ENCODE measurements around the gene GBP6.
A peak's percentile ranks its signal among the peaks of the same experiment; 100 is the strongest.
"Not testable (repeated sequence)": the region's sequence is repeated elsewhere in the genome, so short reads cannot be mapped to it uniquely, and the experiment has no call there.

GBP6 gene

GRCh38 chr1:89391686-89392085 is 27.8 kb downstream of the GBP6 start:
- no peaks in the 10 kb centered on the region for H3K4me1 Mint-ChIP-seq (ENCODE audit: low read depth)
- H3K27me3 Mint-ChIP-seq, result no peaks in the 10 kb centered on the region
- H3K36me3 Mint-ChIP-seq (ENCODE audit: low read depth), result no peaks in the 10 kb centered on the region
- no peak overlapping the region for H3K27ac Mint-ChIP-seq
- intact Hi-C loops (cut with micrococcal nuclease), result no loop called here
- peaks cover 17% of the 10 kb centered on the region for H3K9me3 Mint-ChIP-seq
- H3K4me3 Mint-ChIP-seq, result no peak overlapping the region

DNA sequence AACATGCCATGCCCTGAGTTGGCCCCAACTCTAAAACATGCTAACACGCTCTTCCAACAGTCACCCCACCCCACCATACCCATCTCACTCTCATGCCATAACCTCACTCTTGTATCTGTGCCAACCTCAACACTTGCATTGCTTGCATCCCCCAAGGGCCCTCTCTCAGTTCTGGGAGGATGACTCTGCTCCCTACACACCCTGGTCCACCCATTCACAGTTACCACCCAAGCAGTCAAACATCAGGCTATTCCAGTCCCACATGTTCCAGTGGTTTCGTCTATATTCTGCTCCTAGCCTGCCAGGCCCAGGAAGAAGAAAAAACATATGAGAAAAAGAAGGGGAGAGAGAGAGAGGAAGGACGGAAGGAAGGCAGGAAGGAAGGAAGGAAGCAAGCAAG is 31.0 kb downstream of the GBP6 start:
- intact Hi-C loops (cut with micrococcal nuclease), result no loop called here
- H3K9me3 Mint-ChIP-seq, result peaks cover 17% of the 10 kb centered on the region

DNA sequence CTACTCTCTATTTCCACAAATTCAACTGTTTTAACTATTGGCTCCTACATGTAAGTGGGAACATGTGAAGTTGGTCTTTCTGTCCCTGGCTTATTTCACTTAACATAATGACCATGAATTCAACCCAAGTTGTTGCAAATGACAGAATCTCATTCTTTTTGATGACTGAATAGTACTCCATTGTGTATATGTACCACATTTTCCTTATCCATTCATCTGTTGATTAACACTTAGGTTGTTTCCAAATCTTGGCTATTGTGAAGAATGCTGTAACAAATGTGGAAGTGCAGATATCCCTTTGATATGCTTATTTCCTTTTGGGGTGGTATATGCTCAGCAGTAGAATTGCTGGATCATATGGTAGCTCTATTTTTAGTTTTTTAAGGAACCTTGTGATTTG is 33.0 kb downstream of the GBP6 start:
- Mint-ChIP-seq H3K36me3 (ENCODE audit: low read depth) (no peaks in the 10 kb centered on the region), H3K27me3 (no peaks in the 10 kb centered on the region), H3K4me3 (no peak overlapping the region), H3K9me3 (peaks cover 17% of the 10 kb centered on the region), H3K27ac (no peak overlapping the region), H3K4me1 (ENCODE audit: low read depth) (no peaks in the 10 kb centered on the region)
- intact Hi-C loops (cut with micrococcal nuclease), result no loop called here

More for the DNA sequence above, 31.0 kb downstream of the GBP6 start:
- Mint-ChIP-seq H3K27ac (no peak overlapping the region), H3K4me3 (no peak overlapping the region), H3K27me3 (no peaks in the 10 kb centered on the region), H3K36me3 (ENCODE audit: low read depth) (no peaks in the 10 kb centered on the region), H3K4me1 (ENCODE audit: low read depth) (no peaks in the 10 kb centered on the region)

DNA sequence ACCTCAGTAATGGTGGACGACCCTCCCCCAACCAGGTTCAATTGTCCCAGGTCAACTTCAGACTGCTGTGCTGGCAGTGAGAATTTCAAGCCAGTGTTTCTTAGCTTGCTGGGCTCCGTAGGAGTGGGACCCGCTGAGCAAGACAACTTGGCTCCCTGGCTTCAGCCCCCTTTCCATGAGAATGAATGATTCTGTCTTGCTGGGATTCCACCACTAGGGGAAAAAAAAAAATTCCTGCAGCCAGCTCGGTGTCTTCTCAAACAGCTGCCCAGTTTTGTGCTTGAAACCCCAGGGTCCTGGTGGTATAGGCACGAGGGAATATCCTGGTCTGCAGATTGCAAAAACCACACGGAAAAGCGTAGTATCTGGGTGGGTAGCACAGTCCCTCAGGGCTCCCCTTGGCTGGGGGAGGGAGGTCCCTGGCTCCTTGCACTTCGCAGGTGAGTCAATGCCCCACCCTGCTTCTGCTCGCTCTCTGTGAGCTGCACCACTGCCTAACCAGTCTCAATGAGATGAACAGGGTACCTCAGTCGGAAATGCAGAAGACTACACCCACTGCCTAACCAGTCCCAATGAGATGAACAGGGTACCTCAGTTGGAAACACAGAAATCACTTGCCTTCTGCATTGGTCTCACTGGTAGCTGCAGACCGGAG is 41.5 kb downstream of the GBP6 start:
- Mint-ChIP-seq H3K27me3 (no peaks in the 10 kb centered on the region), H3K9me3 (no peaks in the 10 kb centered on the region), H3K4me3 (no peak overlapping the region), H3K27ac (no peak overlapping the region), H3K4me1 (ENCODE audit: low read depth) (peaks cover 17% of the 10 kb centered on the region), H3K36me3 (ENCODE audit: low read depth) (no peaks in the 10 kb centered on the region)
- intact Hi-C loops (cut with micrococcal nuclease), result no loop called here

DNA sequence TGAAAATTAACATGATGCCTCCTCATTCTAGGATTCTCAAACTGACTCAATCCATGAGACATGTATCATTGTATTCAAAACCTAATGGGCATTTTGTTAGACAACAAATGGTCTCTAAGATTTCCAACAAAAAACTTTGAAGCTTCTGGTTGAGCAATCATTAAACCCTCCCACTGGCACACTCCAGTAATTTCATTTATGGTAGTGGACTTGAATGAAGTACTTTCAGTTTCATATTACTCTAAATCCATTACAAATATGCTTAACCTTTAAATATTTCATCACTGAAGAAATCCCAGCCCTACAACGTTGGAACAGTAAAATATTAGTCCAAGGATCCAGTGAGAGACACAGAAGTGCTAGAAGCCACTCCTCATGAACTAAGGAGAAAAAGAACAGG is 43.5 kb downstream of the GBP6 start:
- H3K4me1 Mint-ChIP-seq (ENCODE audit: low read depth), result peaks cover 17% of the 10 kb centered on the region
- H3K27me3 Mint-ChIP-seq, result no peaks in the 10 kb centered on the region
- intact Hi-C loops (cut with micrococcal nuclease), result no loop called here
- no peak overlapping the region for H3K27ac Mint-ChIP-seq
- H3K36me3 Mint-ChIP-seq (ENCODE audit: low read depth), result no peaks in the 10 kb centered on the region
- H3K9me3 Mint-ChIP-seq, result no peaks in the 10 kb centered on the region
- peak overlapping the region; percentile 14 for H3K4me3 Mint-ChIP-seq

GRCh38 chr1:89407768-89408167 is 43.9 kb downstream of the GBP6 start:
- intact Hi-C loops (cut with micrococcal nuclease); H3K9me3 Mint-ChIP-seq; H3K36me3 Mint-ChIP-seq (ENCODE audit: low read depth); H3K27ac Mint-ChIP-seq; H3K27me3 Mint-ChIP-seq: not testable (repeated sequence)
- Mint-ChIP-seq H3K4me3 (peak overlapping the region; percentile 14), H3K4me1 (ENCODE audit: low read depth) (peaks cover 17% of the 10 kb centered on the region)

- Mint-ChIP-seq H3K4me1 (ENCODE audit: low read depth) (peaks cover 19% of the 10 kb centered on the region), H3K27me3 (peaks cover 2% of the 10 kb centered on the region), H3K27ac (no peak overlapping the region), H3K9me3 (no peaks in the 10 kb centered on the region), H3K36me3 (ENCODE audit: low read depth) (no peaks in the 10 kb centered on the region), H3K4me3 (no peak overlapping the region)
- intact Hi-C loops (cut with micrococcal nuclease), result no loop called here
These were observed 61.2 kb downstream of the GBP6 start for GRCh38 chr1:89425056-89425455.

DNA sequence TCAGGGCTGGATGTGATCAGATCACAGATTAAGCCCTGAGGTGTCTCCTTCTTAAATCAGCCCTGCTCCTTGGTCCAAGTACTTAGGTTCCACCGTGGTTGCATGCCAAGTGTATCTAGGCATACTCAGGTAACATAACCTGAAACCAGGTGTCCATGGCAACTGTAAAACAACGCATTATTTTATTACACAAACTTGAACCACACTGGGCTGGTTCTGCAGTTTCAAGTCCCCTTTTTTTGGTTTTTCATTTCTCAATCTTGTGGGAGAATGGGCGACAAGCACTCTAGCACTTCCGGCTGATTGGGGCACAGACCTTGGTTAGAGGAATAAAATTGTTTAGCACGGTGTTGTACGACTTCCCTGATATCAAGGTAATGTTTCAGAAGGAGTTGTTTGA is 65.2 kb downstream of the GBP6 start:
- Mint-ChIP-seq H3K9me3 (no peaks in the 10 kb centered on the region), H3K27ac (peak overlapping the region; percentile 10), H3K4me1 (ENCODE audit: low read depth) (peaks cover 19% of the 10 kb centered on the region), H3K36me3 (ENCODE audit: low read depth) (no peaks in the 10 kb centered on the region), H3K4me3 (no peak overlapping the region), H3K27me3 (peaks cover 2% of the 10 kb centered on the region)
- intact Hi-C loops (cut with micrococcal nuclease), result no loop called here

GRCh38 chr1:89429681-89430080 is 65.8 kb downstream of the GBP6 start:
- H3K36me3 Mint-ChIP-seq (ENCODE audit: low read depth); H3K27me3 Mint-ChIP-seq; H3K9me3 Mint-ChIP-seq; intact Hi-C loops (cut with micrococcal nuclease); H3K27ac Mint-ChIP-seq; H3K4me3 Mint-ChIP-seq: not testable (repeated sequence)
- peaks cover 19% of the 10 kb centered on the region for H3K4me1 Mint-ChIP-seq (ENCODE audit: low read depth)

DNA sequence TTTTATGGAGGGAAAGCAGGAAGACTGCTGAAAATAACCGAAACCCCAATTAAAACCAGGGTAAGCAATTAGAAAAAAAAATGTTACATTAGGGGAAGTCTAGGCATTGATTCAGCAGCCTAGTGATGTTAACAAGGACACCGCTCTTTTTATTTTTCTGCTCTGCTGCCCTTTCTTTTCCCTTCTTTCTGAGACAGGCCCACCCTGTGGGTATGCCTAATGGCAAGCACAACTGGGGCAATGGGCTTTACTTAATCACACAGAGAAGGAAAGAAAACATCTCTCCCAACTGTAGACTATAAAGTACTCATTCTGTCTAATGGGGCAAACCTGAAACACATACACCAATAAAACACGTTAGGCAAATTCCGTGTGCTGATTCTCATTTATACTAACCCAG is 69.6 kb downstream of the GBP6 start:
- Mint-ChIP-seq H3K4me3 (no peak overlapping the region), H3K4me1 (ENCODE audit: low read depth) (peaks cover 10% of the 10 kb centered on the region), H3K36me3 (ENCODE audit: low read depth) (peaks cover 1% of the 10 kb centered on the region), H3K9me3 (peaks cover 13% of the 10 kb centered on the region), H3K27me3 (peaks cover 2% of the 10 kb centered on the region), H3K27ac (no peak overlapping the region)
- intact Hi-C loops (cut with micrococcal nuclease), result no loop called here

DNA sequence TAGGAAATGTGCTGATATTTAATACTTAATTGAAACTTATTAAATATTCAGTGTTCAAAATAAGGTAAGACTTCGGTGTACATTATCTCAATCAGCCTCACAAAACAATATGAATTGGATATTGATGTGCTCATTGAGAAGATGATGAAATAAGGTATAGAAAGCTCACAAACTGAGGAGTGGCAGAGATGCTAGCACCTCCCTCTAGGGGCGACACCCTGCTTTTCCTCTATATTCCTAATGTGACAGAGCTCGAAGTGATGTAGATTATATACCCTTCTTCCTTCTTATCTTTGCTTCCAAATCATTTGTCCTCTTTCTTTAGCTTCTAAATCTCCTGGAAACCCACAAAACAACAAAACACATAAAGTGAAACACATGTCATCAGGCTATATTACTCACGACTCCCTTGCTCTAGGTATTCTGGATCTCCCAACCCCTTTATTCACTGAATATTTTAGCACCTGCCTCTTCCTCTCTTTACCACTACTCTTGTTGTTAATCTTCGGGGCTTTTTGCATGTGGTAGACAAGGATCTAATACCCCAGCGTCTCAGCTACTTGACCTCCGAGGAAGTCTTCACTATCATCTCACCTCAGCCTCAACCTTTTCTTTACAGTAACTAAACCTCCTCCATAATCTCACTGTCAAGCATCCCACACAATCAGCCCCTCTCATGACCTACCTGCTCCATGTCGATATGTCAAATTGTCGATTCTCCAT is 70.4 kb downstream of the GBP6 start:
- H3K27ac Mint-ChIP-seq; H3K36me3 Mint-ChIP-seq (ENCODE audit: low read depth); H3K4me3 Mint-ChIP-seq; H3K4me1 Mint-ChIP-seq (ENCODE audit: low read depth); H3K27me3 Mint-ChIP-seq; intact Hi-C loops (cut with micrococcal nuclease): not testable (repeated sequence)
- H3K9me3 Mint-ChIP-seq, result peaks cover 21% of the 10 kb centered on the region
